Measurements from ENCODE around the gene FGF9. TPM values are rescaled to one million over a fixed set of nuclear protein-coding genes. Genes with fewer than 3 reads are reported as not detected.

FGF9 gene
- total and polyA plus RNA-seq, 2 of the 8 experiments (the other 6 are each of a cell fraction or from before 2014, with no cell fraction given) = 0.02 TPM; not detected in 1

GRCh38 chr13:21673539-21673788, 2.6 kb downstream of the FGF9 start:
- no peak overlapping the region for H2BK5ac ChIP-seq (ENCODE audit: low read depth, low read length)
- no peak overlapping the region for H4K91ac ChIP-seq (replicated peaks; ENCODE audit: insufficient read length, low read length)
- no peak overlapping the region for H3K56ac ChIP-seq (replicated peaks; ENCODE audit: insufficient read length, low read depth, low read length)
- FAIRE-seq (no peak), DNase-seq (ENCODE audit: low read depth in 1 of 2, low spot score in 2 of 2) (no peak)
- H3K79me1 ChIP-seq (ENCODE audit: low read depth, low read length) = no peaks in the 10 kb centered on the region
- H3K27me3 ChIP-seq (replicated peaks in 1 of 4; ENCODE audit: control insufficient read depth in 3 of 4, extremely low read depth in 1 of 4, insufficient read depth in 3 of 4, low read length in 3 of 4) = peaks cover 35 to 84% (median 76%) of the 10 kb centered on the region in 4 experiments
- no peak overlapping the region for H2BK120ac ChIP-seq (replicated peaks; ENCODE audit: low read depth, low read length)
- whole genome bisulfite sequencing, 2 experiments (ENCODE audit: extremely low coverage in 1 of 2, insufficient coverage in 1 of 2, insufficient read length in 1 of 2, insufficient replicate concordance in 2 of 2, low coverage in 1 of 2, low lambda C conversion rate in 2 of 2, missing lambda C conversion rate in 1 of 2) = 1% methylated on average over 7 of the region's 21 CpGs; no CpG with 5 or more reads in 1 of the 2 experiments
- no peak overlapping the region for H4K5ac ChIP-seq (ENCODE audit: insufficient read length, low read depth, low read length)
- H4K20me1 ChIP-seq (replicated peaks in 1 of 2; ENCODE audit: control insufficient read depth in 1 of 2, insufficient read depth in 2 of 2, low read length in 2 of 2) = peaks cover 6 to 12% of the 10 kb centered on the region in 2 experiments
- H3K4me3 ChIP-seq (ENCODE audit: extremely low read depth in 1 of 4, insufficient read depth in 2 of 4, low read depth in 3 of 4, low read length in 4 of 4) = peak overlapping the region; percentile 36 to 82 (median 48)
- H3K23me2 ChIP-seq (ENCODE audit: low read depth, low read length) = peaks cover 35% of the 10 kb centered on the region
- H2BK12ac ChIP-seq (ENCODE audit: low read depth, low read length) = no peak overlapping the region
- H3K79me2 ChIP-seq (ENCODE audit: control insufficient read depth in 1 of 2, insufficient read depth in 2 of 2, low read length in 2 of 2) = no peaks in the 10 kb centered on the region
- H2BK15ac ChIP-seq (ENCODE audit: low read length) = no peak overlapping the region
- H3K4me1 ChIP-seq (replicated peaks in 1 of 4; ENCODE audit: control insufficient read depth in 3 of 4, insufficient read depth in 4 of 4, low read length in 3 of 4) = peaks cover 3 to 24% (median 11%) of the 10 kb centered on the region in 4 experiments
- H3K4me2 ChIP-seq (ENCODE audit: insufficient read depth in 1 of 2, low read depth in 2 of 2, low read length in 2 of 2) = peak overlapping the region; percentile 63 to 90
- H3K27ac ChIP-seq (ENCODE audit: low read depth, low read length) = no peak overlapping the region
- ChIA-PET POLR2A (ENCODE audit: partially characterized antibody) (interaction anchor here (1.1 to 1.7 kb wide), 2 partner anchors 25 to 70 kb away, joined by 4 read pairs; partner anchors contain the start of gene MICU2), CTCF (ENCODE audit: partially characterized antibody) (interaction anchor here (1.7 to 5.7 kb wide), 3 partner anchors 14 to 33 kb away, joined by 4 to 41 read pairs (median 4); no protein-coding TSS in a partner anchor)
- H2AK5ac ChIP-seq (ENCODE audit: low read depth, low read length) = no peak overlapping the region
- no peak overlapping the region for H3K18ac ChIP-seq (ENCODE audit: extremely low read depth, low read length)
- H4K8ac ChIP-seq (ENCODE audit: extremely low read depth, insufficient read depth, low read length) = peak overlapping the region; percentile 1; the same call in 1 of the 2 replicates
- no peaks in the 10 kb centered on the region for H3K9me3 ChIP-seq (ENCODE audit: insufficient read depth in 2 of 2, low read depth in 1 of 2, low read length in 1 of 2)
- no peak overlapping the region for H2AFZ ChIP-seq (ENCODE audit: low read length)
- no peak overlapping the region for H3K4ac ChIP-seq (replicated peaks; ENCODE audit: insufficient read length, low read depth, low read length)
- no peak overlapping the region for H3K9ac ChIP-seq (replicated peaks in 1 of 4; ENCODE audit: extremely low read depth in 1 of 4, low read depth in 3 of 4, low read length in 3 of 4)
- no peak overlapping the region for H3K23ac ChIP-seq (ENCODE audit: insufficient read length)
- H2BK20ac ChIP-seq (ENCODE audit: low read length) = no peak overlapping the region
- no peaks in the 10 kb centered on the region for H3K36me3 ChIP-seq (ENCODE audit: control insufficient read depth in 2 of 4, insufficient read depth in 4 of 4, low read length in 3 of 4)
- H3K14ac ChIP-seq (ENCODE audit: insufficient read length) = no peak overlapping the region
- TF ChIP-seq, protein P1, sequence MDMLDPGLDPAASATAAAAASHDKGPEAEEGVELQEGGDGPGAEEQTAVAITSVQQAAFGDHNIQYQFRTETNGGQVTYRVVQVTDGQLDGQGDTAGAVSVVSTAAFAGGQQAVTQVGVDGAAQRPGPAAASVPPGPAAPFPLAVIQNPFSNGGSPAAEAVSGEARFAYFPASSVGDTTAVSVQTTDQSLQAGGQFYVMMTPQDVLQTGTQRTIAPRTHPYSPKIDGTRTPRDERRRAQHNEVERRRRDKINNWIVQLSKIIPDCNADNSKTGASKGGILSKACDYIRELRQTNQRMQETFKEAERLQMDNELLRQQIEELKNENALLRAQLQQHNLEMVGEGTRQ (IDR thresholded peaks at IDR 0.05; ENCODE audit: low read length) = no peak
- TF ChIP-seq JUND (IDR thresholded peaks at IDR 0.05; ENCODE audit: low read length) = no peak
- TF ChIP-seq EGR1 (IDR thresholded peaks at IDR 0.05; ENCODE audit: borderline replicate concordance, low read depth, low read length) = no peak
- no peak for TF ChIP-seq RBBP5 (IDR thresholded peaks at IDR 0.05; ENCODE audit: borderline replicate concordance, low read depth, low read length)
- TF ChIP-seq HDAC2 (IDR thresholded peaks at IDR 0.05; ENCODE audit: borderline replicate concordance in 1 of 2, low read depth in 2 of 2, low read length in 2 of 2) = no peak
- TF ChIP-seq, protein P2, sequence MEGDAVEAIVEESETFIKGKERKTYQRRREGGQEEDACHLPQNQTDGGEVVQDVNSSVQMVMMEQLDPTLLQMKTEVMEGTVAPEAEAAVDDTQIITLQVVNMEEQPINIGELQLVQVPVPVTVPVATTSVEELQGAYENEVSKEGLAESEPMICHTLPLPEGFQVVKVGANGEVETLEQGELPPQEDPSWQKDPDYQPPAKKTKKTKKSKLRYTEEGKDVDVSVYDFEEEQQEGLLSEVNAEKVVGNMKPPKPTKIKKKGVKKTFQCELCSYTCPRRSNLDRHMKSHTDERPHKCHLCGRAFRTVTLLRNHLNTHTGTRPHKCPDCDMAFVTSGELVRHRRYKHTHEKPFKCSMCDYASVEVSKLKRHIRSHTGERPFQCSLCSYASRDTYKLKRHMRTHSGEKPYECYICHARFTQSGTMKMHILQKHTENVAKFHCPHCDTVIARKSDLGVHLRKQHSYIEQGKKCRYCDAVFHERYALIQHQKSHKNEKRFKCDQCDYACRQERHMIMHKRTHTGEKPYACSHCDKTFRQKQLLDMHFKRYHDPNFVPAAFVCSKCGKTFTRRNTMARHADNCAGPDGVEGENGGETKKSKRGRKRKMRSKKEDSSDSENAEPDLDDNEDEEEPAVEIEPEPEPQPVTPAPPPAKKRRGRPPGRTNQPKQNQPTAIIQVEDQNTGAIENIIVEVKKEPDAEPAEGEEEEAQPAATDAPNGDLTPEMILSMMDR (IDR thresholded peaks at IDR 0.05; ENCODE audit: control extremely low read depth in 1 of 3, insufficient read depth in 1 of 3, low read depth in 1 of 3, low read length in 3 of 3) = peak in 1 of 3 experiments; percentile 20; a peak in 1 of 4 replicates
- TF ChIP-seq FOSL1 (IDR thresholded peaks at IDR 0.05; ENCODE audit: insufficient read depth, low read depth, low read length) = no peak
- TF ChIP-seq SP4 (IDR thresholded peaks at IDR 0.05; ENCODE audit: low read length) = no peak
- no peak for TF ChIP-seq TAF7 (optimal IDR thresholded peaks at IDR 0.05; ENCODE audit: borderline replicate concordance, low read depth, low read length)
- peak; percentile 1 for TF ChIP-seq EZH2 (IDR thresholded peaks at IDR 0.05; ENCODE audit: low read depth, low read length, severe bottlenecking)

Data from H1 (cell line).